Globus pallidus (tissue), 1 donor: ENCODE measurements around the gene NXPE1.
"Not testable (repeated sequence)": the region's sequence is repeated elsewhere in the genome, so short reads cannot be mapped to it uniquely, and the experiment has no call there.

Experiments
- DNase-seq: peaks from one replicate; pipeline ENCODE4 v3.0.0-alpha.2; 2015; ENCODE audit warnings: low spot score

Gene NXPE1

GRCh38 chr11:114559425-114560310 is at the start of gene NXPE1:
Gene NXPE1 (minus strand): TSS chr11:114559881. CDS start chr11:114551201, 8,680 bp downstream.
- no peak for DNase-seq

GRCh38 chr11:114609429-114609828 is 49.7 kb upstream of the NXPE1 start:
- DNase-seq, result no peak

GRCh38 chr11:114608605-114609004 is 48.9 kb upstream of the NXPE1 start:
- DNase-seq, result not testable (repeated sequence)

- DNase-seq, result no peak
Measured at GRCh38 chr11:114607753-114608459, 48.2 kb upstream of the NXPE1 start.

GRCh38 chr11:114606802-114607075 is 47.1 kb upstream of the NXPE1 start:
- not testable (repeated sequence) for DNase-seq

GRCh38 chr11:114606003-114606801 is 46.5 kb upstream of the NXPE1 start:
- DNase-seq, result no peak

- DNase-seq, result no peak
Measured at GRCh38 chr11:114605370-114605769, 45.7 kb upstream of the NXPE1 start.

GRCh38 chr11:114604886-114605285 is 45.2 kb upstream of the NXPE1 start:
- DNase-seq, result no peak

- DNase-seq, result no peak
Measured at GRCh38 chr11:114604179-114604813, 44.6 kb upstream of the NXPE1 start.

- DNase-seq, result not testable (repeated sequence)
Measured at GRCh38 chr11:114603151-114603550, 43.5 kb upstream of the NXPE1 start.

- DNase-seq, result no peak
Measured at GRCh38 chr11:114598461-114598860, 38.8 kb upstream of the NXPE1 start.

GRCh38 chr11:114596175-114596919 is 36.7 kb upstream of the NXPE1 start:
- DNase-seq, result no peak

GRCh38 chr11:114595571-114595970 is 35.9 kb upstream of the NXPE1 start, which contains the start of gene NXPE4:
Gene NXPE4 (minus strand): TSS chr11:114595786. CDS start chr11:114594759, 1,027 bp downstream.
- DNase-seq, result no peak

- no peak for DNase-seq
Measured at GRCh38 chr11:114594703-114595102, 35.0 kb upstream of the NXPE1 start.

- DNase-seq, result no peak
Measured at GRCh38 chr11:114587398-114587953, 27.8 kb upstream of the NXPE1 start.

- DNase-seq, result no peak
Measured at GRCh38 chr11:114586797-114587196, 27.1 kb upstream of the NXPE1 start.

GRCh38 chr11:114571712-114572111 is 12.0 kb upstream of the NXPE1 start:
- DNase-seq, result no peak

GRCh38 chr11:114569801-114570200 is 10.1 kb upstream of the NXPE1 start:
- DNase-seq, result no peak

GRCh38 chr11:114566276-114566675 is 6.6 kb upstream of the NXPE1 start:
- DNase-seq, result no peak

- DNase-seq, result no peak
Measured at GRCh38 chr11:114564831-114565230, 5.2 kb upstream of the NXPE1 start.

- DNase-seq, result no peak
Measured at GRCh38 chr11:114563077-114563476, 3.4 kb upstream of the NXPE1 start.
